ENCODE results near the gene DTNBP1.
A peak's percentile ranks its signal among the peaks of the same experiment; 100 is the strongest.

The DTNBP1 gene

DNA sequence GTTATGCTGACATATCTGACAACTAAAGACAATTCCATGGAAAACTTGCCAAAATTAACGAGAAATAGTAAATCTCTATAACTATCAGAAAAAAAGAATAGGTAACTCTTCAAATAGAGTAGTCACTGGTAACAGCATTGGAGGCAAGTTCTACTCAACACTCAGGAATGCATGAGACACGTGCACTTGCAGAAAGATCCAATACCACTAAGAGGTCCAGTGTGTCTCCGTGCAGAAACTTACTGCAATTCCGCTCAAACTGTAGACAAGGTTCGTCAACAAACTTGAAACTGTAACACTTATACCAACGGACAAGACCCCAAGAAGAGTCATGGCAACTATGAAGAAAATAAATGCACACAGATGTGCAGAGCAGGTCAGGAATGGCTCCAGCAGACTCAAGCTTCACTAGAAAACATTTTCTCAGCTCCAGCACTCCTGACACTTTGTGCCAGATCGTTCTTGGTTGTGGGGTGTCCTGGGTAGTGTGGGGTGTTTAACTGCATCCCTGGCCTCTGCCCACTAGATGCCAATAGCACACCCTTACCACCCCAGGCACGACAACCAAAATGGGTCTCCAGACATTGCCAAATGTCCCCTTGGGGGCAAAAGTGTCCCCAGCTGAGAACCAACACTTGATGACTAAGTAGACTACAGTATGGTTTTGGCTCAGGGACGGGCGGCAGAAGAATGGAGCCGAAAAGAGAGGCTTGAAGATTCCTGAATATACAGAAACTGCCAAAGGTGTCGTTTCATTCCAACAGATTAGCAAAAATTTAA is 134.8 kb downstream of the DTNBP1 start:
- no peak for DNase-seq

DNA sequence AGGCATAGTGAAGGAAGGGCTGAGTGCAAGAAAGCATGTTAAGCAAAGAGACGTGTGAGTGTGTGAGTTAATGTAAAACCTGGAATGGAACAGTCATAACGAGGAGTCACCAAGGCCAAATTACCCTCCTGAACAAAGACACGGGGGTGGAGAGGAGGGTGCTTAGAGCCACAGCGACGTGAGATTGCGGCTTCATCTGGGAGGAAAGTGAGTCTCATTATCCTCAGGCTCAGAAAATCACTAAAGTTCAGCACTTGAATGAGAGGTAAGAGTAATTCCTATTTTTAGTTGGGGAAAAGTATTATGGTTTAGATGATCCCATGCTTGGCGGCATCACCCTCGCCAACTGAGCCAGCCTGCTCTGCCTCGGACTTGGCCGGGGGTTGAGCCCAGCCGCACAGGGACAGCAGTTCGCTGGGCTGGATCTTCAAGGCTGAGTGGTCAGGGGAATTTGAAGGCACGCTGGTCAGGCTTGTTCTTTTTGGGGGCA is 136.6 kb downstream of the DTNBP1 start:
- no peak for DNase-seq

- no peak for DNase-seq
Measured at GRCh38 chr6:15524861-15525401, 137.9 kb downstream of the DTNBP1 start.

DNA sequence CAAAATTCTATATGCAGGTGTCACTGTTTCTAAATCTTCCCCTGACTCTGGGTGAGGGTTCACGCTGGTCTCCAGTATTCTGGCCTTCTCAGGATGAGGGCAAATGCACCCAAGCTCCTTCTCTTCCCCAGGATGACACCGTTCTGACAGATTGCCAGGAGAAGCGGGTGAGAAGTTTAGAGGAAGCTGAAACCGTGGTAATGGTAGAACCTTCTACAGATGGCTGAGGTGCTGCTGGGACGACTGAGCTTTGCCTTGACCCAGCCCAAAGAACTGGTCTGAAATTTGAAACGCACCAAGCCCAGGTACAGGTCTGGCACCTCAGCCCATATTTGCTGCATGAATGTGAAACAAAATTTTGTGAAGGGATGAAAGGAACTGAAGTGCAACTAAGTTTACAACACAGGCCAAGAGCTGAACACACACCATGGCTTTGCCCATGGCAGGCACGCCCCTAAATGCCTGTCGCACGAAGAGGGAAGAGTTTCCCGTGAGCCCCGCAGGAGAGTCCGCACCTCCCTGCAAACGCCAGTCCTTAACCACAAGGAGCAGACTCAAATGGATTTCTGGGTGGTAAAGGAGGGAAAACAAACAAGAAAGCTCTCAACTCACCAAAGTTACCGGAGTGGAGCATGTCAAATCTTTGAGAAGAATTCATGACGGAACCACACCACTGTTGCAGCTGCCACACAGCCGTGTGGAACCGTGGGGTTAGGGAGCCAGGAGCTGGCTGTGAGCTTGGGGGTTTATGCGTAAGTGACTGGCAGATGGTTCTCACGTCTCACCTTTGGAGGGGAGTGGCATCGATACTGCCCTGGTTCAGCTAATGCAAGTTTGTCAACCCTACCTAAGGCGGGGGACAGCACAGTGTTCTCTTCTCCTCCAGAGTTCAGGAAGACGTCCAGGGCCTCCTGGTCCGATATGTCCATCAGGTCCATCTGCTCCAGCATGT is 138.9 kb downstream of the DTNBP1 start:
- DNase-seq: peak; percentile 55

DNA sequence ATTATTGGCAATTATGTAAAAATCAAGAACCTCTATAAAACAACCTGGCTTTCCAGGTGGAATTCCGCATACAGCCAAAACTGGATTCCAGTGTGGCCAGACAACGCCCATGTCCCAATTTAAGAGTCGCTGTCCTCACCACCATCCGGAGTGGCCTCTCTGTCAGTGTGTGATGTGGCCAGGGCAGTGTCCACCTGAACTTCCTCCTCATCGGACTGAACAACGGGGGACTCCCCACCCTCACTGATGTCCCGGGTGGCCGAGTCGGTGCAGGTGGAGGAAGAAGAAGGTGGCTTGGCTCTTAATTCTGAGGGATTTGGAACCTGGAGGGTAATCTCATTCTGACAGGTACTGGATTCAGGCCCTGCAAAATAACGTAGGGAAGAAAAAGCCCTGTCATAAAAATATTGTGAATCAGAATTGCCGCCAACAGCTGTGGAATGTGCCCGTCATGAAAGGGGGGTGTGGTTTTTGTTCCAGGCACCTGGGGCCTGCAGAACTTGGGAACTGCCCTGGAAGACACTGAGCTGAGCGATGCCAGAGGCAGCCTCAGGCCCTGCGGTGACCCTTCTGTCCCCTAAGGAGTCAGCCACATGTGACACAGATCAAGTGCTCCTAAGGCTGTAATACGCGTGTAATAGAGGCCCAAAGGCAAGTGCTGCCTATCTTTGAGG is 139.8 kb downstream of the DTNBP1 start:
- DNase-seq: peak; percentile 52

DNA sequence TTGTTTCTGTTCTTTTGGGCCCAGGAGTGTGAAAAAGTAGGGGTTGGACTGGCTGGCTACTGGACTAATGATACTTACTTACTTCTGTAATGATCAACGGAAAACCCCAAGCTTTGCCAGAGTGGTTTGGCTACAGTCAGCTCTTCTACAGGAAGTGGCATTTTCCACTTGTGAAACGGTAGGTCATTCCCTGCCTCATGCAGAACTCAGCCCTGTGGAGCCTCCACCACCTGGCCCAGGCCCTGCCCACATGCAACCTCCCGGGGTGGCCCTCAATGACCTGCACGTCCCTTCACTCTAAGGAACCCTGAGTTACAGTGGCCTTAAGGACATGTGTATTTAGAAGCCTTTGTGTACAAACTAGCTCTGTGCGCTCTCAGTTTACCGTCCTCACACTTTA is 140.4 kb downstream of the DTNBP1 start:
- DNase-seq: peak; percentile 52

DNA sequence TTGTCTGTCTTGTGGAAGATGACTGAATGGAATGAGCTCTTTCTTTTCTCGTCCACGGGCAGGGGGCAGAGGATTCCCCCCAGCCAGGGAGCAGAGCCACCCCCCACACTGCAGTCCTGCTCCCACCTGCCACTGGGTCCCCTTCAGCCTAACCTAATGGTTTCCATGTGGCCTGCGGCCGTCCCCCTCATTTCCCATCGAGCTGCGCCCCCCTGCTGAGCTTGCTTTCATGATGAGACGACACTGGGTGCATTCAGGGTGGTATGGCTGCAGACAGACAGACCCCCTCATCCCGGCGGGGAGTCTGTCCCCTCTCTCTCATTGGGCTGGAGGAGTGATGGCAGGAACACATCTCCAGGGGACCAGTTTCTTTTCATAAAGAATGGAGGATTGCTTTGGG is 140.8 kb downstream of the DTNBP1 start:
- DNase-seq: peak; percentile 45

- peak; percentile 6 for DNase-seq
Measured at GRCh38 chr6:15521582-15521981, 141.2 kb downstream of the DTNBP1 start.

DNA sequence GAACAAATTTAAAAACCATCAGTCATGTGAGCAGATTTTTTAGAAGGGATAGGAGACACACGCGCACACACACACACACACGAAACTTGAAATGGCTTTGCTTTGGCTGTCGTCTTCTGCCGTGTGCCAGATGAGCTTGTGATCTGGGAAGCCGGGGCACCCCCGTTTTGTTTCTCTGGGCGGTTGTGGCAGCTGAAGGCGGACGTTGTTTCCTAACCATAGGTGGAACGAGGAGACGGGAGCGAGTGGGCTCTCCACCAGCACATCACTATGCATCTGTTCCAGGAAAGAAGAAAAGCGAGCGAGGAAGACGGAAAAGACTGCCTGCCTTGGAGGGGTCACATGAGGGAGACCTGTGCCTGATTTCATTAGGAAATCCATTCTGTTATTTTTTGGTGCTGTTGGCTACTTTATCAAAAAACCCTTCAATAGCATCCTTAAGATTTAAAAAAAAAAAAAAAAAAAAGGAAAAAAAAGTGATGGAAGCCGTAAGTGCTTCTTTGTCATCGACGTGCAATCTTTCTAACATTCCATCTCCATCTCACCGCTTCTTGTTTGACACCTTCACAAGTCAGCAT is 142.1 kb downstream of the DTNBP1 start:
- peak; percentile 41 for DNase-seq

DNA sequence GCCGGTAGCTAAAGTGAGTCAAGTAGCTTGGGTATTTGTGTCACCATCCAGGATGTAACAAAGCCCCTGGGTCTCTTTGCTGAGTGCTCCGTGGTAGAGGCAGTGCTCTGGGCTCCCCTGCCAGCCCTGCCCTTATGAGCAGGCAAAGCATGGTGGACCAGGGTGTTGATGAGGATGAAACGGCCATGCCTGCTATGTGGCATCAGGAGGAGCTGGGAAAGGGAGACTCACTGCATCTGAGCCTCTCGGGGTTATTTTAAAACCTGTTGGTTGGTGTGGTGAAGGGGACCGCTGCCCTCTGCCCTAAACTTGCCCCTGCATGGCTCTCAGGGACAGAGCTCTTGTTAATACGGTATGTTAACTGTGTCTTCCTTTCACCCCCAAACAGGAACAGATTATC is 143.1 kb downstream of the DTNBP1 start:
- DNase-seq: no peak

- DNase-seq: no peak
Measured at GRCh38 chr6:15518878-15519277, 143.9 kb downstream of the DTNBP1 start.

- DNase-seq: no peak
Measured at GRCh38 chr6:15518057-15518456, 144.8 kb downstream of the DTNBP1 start.

DNA sequence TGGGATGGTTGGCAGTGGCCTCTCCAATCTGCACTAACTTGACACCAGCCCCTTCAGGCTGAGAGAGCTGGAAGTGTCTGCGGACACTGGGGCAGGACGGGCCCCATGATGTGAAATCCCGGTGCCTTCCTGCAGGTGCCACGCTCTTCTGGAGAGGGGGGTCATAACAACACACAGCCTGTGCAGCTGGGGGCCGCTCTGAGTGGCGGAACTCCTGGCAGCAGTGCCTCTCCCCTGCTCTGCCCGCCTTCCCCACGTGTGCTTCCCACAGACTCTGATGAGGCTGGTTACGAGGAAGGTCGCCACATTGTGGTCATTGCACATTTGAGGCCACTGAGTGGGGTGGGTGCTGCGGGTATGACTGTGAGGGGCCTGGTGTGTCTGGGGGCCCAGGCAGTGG is 145.2 kb downstream of the DTNBP1 start:
- no peak for DNase-seq

- no peak for DNase-seq
Measured at GRCh38 chr6:15516923-15517560, 145.8 kb downstream of the DTNBP1 start.

DNA sequence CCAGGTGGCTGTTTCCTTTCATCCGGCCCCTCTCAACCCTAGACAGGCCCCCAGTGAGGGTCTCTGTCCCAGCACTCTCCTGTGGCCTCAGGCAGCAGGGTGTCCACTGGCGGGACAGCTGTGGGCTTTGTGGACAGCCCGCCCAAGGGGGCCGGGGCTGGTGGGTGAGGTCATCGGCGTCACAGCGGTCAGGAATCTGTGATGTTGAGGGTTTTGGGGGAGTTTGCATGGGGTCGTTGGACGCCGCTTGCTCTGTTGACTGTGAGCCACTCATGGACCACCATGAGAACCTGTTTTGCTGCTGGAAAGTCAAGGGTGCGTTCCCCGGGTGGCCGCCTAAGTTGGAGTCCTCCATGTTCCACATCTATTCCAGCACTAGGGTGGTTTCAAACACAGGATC is 146.4 kb downstream of the DTNBP1 start:
- DNase-seq: no peak

DNA sequence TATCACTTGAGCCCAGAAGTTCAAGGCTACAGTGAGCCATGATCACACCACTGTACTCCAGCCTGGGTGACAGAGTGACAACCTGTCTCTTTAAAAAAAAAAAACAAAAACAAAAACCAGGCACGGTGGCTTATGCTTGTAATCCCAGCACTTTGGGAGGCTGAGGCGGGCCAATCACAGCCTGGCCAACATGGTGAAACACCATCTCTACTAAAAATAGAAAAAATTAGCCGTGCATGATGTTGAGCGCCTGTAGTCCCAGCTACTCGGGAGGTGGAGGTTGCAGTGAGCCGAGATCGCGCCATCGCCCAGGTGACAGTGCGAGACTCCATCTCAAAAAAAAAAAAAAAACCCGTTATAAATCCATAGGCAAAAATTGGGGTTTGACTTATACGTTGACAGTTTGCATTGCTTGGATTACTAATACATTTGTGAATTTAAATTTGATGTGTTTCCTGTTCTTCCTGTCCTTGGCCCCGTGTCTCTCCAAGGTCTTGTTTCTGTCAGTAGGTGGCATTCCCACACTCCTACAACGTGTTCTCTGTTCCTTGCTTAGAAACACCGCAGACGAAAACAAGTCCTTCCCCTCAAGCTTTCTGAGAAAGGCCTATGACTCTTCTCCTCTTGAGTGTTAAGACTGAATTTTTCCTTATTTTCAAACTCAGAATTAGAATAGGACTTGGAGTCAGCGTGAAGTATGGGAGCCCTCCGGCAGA is 147.0 kb downstream of the DTNBP1 start:
- no peak for DNase-seq

DNA sequence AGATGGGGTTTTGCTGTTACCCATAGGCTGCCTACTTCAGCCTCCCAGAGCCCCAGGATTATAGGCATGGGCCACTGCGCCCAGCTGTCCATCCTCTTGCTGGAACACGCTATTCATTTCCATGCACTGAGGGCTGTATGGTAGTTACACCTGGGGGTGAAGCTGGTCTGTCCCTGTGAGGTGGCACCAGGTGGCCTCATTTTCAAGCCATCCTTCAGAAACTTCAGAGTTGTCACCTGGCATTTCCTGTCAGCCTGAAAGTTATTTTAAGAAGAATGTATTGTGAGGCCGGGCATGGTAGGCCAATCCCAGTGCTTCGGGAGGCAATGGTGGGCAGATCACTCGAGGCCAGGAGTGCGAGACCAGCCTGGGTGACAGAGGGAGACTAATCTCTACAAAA is 147.6 kb downstream of the DTNBP1 start:
- DNase-seq: no peak

DNA sequence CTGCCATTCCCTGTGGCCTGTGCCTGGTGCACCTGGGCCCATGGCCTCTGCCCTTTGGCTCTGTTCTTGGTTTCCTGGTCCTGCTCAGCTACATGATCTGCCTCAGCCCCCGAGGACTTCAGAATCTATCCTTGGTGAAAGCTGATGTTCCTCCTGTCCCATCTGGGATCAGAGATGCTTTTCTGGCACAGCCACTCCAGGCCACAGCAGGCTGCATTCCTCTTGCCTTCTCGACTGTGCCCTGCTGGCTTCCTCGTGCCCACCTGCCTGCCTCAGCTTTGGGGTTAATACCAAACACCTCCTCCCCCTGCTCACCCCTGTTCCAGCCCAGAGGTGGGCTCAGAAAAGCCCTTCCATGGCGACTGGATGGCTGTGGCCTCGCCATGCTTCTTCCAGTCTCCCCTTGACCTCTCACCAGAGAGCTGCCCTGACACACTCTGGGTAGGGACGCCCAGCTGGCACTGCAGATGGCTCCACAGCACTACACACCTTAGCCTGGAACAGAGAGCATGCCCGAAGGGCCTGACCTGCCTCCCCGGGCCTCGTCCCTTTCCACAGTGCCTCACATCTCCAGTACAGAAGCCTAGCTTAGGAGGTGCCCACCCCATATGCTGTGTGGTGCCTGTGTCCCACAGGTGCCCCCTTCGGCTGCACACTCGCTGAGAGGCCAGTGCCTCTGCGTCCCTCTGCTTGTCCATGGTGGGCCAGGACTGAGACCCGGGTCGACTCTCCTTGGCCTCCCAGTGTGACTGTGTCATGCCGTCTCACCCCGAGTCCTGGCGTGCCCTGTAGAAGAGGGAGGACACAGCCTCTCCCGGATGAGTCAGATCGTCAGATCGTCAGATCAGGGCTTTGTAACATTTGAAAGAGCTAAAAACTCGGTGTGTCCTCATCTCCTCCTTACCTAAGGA is 148.8 kb downstream of the DTNBP1 start:
- no peak for DNase-seq

DNA sequence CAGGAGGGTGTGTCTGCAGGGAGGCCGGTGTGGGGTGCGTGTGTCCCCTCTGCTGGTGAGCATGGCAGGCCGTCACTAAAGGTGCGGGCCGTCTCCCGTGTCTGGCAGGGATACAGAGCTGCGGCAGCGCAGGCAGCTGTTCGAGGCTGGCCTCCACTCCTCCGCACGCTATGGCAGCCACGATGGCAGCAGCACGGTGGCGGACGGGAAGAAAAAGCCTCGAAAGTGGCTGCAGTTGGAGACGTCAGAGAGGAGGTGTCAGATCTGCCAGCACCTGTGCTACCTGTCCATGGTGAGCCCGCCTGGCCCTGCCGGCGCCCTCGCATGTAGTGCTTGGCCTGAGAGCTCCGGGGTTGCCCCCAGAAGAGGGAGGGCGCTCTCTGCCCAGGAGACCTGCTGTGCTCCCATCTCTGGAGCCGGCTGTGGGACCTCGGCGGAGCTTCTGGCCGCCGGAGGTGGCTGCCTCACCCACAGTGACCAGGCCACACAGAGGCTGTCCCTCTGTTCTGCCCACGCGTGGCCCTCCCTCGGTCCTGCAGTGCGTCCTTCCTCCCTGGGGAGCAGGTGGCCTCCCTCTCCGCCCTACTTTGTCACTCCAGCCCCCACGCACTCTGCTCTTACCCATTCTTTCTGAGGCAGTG is 149.6 kb downstream of the DTNBP1 start:
- DNase-seq: no peak

DNA sequence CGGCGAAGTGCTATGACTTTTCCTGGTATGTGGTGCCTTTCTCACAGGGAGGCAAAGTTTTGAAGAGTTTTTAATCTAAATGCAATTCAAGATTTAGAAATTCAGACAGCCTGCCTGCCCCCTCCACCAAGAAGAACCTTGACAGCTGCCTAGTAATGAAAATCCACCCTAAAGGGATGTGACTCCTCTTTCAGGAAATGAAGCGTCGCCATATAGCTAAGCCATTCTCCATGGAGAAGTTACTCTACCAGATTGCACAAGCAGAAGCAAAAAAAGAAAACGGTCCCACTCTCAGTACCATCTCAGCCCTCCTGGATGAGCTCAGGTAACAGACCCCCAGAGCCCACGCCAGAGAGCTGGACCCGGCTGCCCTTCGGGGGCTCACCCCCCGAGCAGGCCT is 150.1 kb downstream of the DTNBP1 start:
- DNase-seq: no peak
